Brain microvascular endothelial cell (primary cell): ENCODE measurements around the gene TFPT.

Source experiments
- DNase-seq: peaks from one replicate; pipeline ENCODE4 v3.0.0-alpha.2; 2020
- H3K27ac ChIP-seq: fragments of 250-450 bp; sonication (Bioruptor Pico); 2 replicates; pipeline ENCODE4 v1.5.1; 2020; ENCODE audit warnings: mild to moderate bottlenecking, moderate library complexity
- H3K27me3 ChIP-seq: fragments of 250-450 bp; sonication (Bioruptor Pico); replicated peaks from 2 replicates; pipeline ENCODE4 v1.5.1; 2020; ENCODE audit warnings: mild to moderate bottlenecking
- H3K36me3 ChIP-seq: fragments of 250-450 bp; sonication (Bioruptor Pico); replicated peaks from 2 replicates; pipeline ENCODE4 v1.5.1; 2020; ENCODE audit warnings: mild to moderate bottlenecking
- H3K4me3 ChIP-seq: 2 replicates; pipeline ENCODE4 v1.5.1; 2011; ENCODE audit warnings: low read depth, mild to moderate bottlenecking, control low read depth, low read length, moderate library complexity
- in situ Hi-C: cut with HindIII; loops from 2 replicates; pipeline ENCODE4 v1.10.0; 2017; ENCODE audit warnings: low sequenced_read_pairs, low pct_ligation_motif_present
- TF ChIP-seq, protein P1 (sequence below): IDR thresholded peaks from 2 replicates; pipeline ENCODE4 v1.5.1; 2011; ENCODE audit warnings: low read depth, mild to moderate bottlenecking, moderate library complexity, low read length, control low read depth, inconsistent platforms; ENCODE audit errors: missing control alignments

Gene TFPT

DNA sequence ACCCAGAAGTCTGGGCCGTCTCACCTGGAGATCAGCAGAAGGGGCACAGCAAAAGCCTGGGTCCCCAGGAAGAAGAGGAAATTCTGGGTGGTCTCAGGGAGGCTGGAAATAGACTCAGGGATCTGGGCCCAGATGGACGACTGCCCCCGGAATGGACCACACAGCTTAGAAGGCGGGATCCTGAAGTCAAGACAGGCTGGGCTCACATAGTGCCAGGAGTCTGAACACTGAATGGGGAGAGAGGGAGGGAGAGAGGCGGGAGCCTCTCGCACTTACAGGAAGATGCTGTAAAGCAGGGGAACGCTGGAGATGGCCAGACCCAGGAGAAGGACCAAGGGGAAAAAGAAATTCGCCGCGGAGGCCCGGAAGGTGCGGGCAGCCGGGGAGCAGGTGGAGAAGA lies 45.4 kb upstream of the TFPT start:
- TF ChIP-seq, protein P1, sequence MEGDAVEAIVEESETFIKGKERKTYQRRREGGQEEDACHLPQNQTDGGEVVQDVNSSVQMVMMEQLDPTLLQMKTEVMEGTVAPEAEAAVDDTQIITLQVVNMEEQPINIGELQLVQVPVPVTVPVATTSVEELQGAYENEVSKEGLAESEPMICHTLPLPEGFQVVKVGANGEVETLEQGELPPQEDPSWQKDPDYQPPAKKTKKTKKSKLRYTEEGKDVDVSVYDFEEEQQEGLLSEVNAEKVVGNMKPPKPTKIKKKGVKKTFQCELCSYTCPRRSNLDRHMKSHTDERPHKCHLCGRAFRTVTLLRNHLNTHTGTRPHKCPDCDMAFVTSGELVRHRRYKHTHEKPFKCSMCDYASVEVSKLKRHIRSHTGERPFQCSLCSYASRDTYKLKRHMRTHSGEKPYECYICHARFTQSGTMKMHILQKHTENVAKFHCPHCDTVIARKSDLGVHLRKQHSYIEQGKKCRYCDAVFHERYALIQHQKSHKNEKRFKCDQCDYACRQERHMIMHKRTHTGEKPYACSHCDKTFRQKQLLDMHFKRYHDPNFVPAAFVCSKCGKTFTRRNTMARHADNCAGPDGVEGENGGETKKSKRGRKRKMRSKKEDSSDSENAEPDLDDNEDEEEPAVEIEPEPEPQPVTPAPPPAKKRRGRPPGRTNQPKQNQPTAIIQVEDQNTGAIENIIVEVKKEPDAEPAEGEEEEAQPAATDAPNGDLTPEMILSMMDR: no peak
- no peak for DNase-seq
- H3K27me3 ChIP-seq: no peaks in the 10 kb centered on the region
- peak overlapping the region; percentile 81 for H3K27ac ChIP-seq
- H3K4me3 ChIP-seq: peak overlapping the region; percentile 71
- peaks cover 18% of the 10 kb centered on the region for H3K36me3 ChIP-seq
- in situ Hi-C loops: no loop called here

DNA sequence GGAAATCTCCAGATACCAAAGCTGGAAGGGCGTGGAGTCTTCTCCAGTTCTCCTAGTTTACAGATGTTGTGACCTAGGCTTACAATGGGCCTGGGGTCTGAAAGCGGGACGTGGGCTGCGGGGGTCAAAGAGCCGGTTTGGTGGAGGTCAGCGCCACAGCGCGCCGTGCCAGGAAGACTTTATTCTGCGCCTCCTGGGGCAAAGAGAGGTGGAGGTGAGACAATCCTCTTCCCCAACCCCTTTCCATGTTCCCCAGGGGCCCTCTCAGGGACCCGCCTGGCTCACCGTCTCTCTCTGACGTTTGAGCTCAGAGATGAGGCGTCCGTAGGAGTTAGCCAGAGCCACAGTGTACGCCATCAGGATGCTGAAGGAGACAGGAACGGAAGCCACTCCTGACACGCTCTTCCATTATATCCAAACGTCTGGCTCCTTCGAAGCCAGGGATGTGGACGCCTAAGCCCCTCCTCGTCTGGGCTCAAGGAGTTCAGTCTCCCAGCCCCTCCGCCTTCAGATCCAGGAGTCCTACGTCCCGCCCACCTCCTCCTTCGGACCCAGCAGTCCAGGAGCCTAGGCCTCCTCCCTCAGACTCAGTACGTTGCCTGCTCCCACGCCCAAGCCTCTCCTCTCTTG lies 44.8 kb upstream of the TFPT start:
- Histone ChIP-seq H3K4me3 (peak overlapping the region; percentile 71), H3K27me3 (no peaks in the 10 kb centered on the region), H3K27ac (peak overlapping the region; percentile 81), H3K36me3 (peaks cover 22% of the 10 kb centered on the region)
- no peak for DNase-seq
- TF ChIP-seq, protein P1: no peak
- in situ Hi-C loops: no loop called here

DNA sequence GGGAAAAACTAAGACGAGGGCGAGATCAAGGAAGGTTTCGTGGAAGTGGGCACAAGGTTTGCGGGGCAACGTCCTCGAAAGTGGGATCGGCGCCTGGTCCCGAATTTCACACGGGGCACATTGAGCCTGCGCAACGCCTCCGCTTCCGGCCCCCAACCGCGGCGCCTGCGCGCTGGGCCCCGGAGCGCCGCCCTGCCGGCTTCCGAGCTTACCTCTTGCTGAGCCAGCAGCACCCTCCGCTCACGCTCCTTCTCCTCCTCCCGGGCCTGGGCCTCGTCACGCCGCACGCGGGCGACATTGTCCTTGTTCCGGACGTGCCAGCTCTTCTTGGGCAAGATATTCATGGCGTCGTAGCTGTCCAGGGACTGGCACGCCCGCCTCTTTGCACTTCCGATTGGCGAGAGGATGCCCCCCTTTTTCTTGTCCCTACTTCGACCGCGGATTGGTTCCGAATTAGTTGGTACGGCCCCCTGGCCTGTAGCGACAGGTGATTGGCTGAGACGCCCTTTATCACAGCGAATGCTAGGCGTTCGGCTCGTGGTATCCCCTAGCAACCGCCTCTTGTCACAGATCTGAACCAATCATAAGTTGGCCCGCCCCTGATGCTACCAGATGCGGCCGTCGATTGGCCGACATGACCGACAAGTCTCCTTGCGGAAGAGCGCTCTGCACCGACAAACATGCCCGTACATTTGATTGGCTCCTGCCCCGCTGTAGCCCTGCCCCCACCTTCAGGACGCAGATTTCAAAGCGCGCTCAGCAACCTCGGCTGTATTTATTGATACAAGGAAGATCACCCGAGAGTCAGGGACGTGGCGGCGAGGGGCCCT lies 44.1 kb upstream of the TFPT start, which contains the start of gene LENG1:
LENG1 (minus strand) TSS at position 370 of the 830 bp plus-strand sequence; CDS start at position 344, 26 bp downstream.
- Histone ChIP-seq H3K4me3 (peak within 1 kb of the TSS; percentile 86), H3K36me3 (peaks cover 29% of the 10 kb centered on the region), H3K27me3 (no peaks in the 10 kb centered on the region), H3K27ac (peak within 1 kb of the TSS; percentile 98)
- in situ Hi-C loops: no loop called here
- TF ChIP-seq, protein P1: peak; percentile 41
- DNase-seq: peak; percentile 100

DNA sequence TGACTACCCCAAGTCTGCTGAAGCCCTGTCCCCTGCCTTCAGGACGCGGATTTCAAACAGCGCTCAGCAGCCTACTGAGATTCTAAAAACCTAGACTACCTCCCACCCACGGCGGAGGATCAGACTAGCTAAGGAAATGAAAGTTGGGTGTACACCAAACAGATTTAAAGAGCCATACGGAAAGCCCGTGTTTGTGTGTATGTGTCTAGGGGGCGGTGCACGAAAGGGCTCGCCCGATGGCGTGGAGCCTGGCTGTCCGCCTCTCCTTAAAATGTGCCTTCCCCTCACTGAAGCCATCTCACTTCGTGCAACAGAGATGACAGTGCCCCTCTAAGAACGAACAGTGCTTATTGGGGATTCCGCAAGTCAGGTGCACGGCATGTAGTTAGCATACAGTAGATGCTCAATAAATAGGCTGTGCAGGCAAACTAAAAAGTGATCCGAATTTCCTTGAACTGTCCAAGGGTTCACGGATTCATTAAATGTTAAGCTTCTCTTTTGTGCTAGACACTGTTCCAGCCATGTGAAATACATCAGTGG lies 43.4 kb upstream of the TFPT start:
- in situ Hi-C loops: no loop called here
- TF ChIP-seq, protein P1: no peak
- Histone ChIP-seq H3K27me3 (no peaks in the 10 kb centered on the region), H3K4me3 (peak overlapping the region; percentile 86), H3K36me3 (peaks cover 33% of the 10 kb centered on the region), H3K27ac (peak overlapping the region; percentile 98)
- DNase-seq: no peak

DNA sequence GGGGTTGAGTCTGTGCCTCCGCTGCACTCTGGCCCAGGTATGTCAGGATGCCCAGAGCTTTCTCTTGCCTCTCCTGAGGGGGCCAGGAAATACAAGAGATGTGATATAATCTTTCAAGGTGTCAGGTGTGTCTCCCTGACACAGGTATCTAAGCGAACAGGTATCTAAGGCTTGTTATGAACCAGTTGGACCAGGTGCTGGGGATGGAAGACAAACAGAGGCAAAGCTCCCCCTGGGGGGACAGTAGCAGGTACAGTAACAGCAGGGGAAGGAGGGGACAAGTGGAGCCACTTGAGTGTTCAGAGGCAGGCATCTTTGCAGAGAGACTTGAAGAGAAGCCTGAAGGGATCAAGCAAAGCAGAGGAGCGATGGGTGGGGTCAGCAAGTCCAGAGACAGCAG lies 41.5 kb upstream of the TFPT start:
- Histone ChIP-seq H3K27me3 (no peaks in the 10 kb centered on the region), H3K27ac (no peak overlapping the region), H3K4me3 (no peak overlapping the region), H3K36me3 (peaks cover 52% of the 10 kb centered on the region)
- TF ChIP-seq, protein P1: no peak
- in situ Hi-C loops: no loop called here
- no peak for DNase-seq
